HEK293 (cell line): Measurements from ENCODE around the gene NUP153.

ENCODE experiments used
- CTCF ChIA-PET: fragments of 350-600 bp; formaldehyde crosslinking; extraction: SDS; loops from one replicate; lab custom pipeline; 2021; ENCODE audit warnings: antibody characterized with exemption; lab: Yijun Ruan, JAX
- POLR2A ChIA-PET: fragments of 300-600 bp; formaldehyde crosslinking; extraction: SDS; loops from one replicate; lab custom pipeline; 2020; ENCODE audit warnings: antibody characterized with exemption, inconsistent platforms; lab: Yijun Ruan, JAX
- H3K27ac ChIP-seq: fragments of 200-500 bp; sonication (Bioruptor generic); 2 replicates; pipeline ENCODE4 v1.5.1; 2014; ENCODE audit warnings: low read depth, low read length, control low read depth, inconsistent platforms; ENCODE audit errors: extremely low read depth
- H3K36me3 ChIP-seq, 2 experiments: fragments of 200-500 bp in 1 of 2; sonication (Bioruptor generic) in 1 of 2; 1 replicate in 1 of 2; 2 replicates in 1 of 2; pipeline ENCODE4 v1.5.1; 2014 to 2017; ENCODE audit warnings: inconsistent platforms in 2 of 2, low read length in 2 of 2; ENCODE audit not compliant: control insufficient read depth in 2 of 2, insufficient read depth in 1 of 2
- H3K4me1 ChIP-seq: fragments of 200-500 bp; sonication (Bioruptor generic); 2 replicates; pipeline ENCODE4 v1.5.1; 2014; ENCODE audit warnings: mild to moderate bottlenecking, low read length, inconsistent platforms; ENCODE audit not compliant: control insufficient read depth, insufficient read depth
- H3K4me3 ChIP-seq: 2 replicates; pipeline ENCODE4 v1.5.1; 2011; ENCODE audit warnings: low read depth, mild to moderate bottlenecking, control low read depth, low read length, moderate library complexity
- H3K9me3 ChIP-seq: fragments of 200-500 bp; sonication (Bioruptor generic); 2 replicates; pipeline ENCODE4 v1.5.1; 2014; ENCODE audit warnings: low read depth, low read length, inconsistent platforms; ENCODE audit not compliant: control insufficient read depth, insufficient read depth
- BCL6B ChIP-seq: fragments of 450-650 bp; formaldehyde crosslinking; IDR thresholded peaks from 2 replicates; pipeline ENCODE4 v1.5.1; 2017; ENCODE audit warnings: missing biosample characterization, missing genetic modification characterization
- EGR2 ChIP-seq: fragments of 450-650 bp; formaldehyde crosslinking; IDR thresholded peaks from 2 replicates; pipeline ENCODE4 v1.5.1; 2016; ENCODE audit warnings: low read depth, missing biosample characterization, missing genetic modification characterization
- HOXA7 ChIP-seq: sonication (generic); formaldehyde crosslinking; IDR thresholded peaks from 2 replicates; pipeline ENCODE4 v1.8.1; 2022; ENCODE audit warnings: missing genetic modification reagents, borderline replicate concordance
- KLF17 ChIP-seq: fragments of 450-650 bp; formaldehyde crosslinking; IDR thresholded peaks from 2 replicates; pipeline ENCODE4 v1.5.1; 2016; ENCODE audit warnings: missing biosample characterization, missing genetic modification characterization
- PBX3 ChIP-seq: sonication (generic); formaldehyde crosslinking; IDR thresholded peaks from 2 replicates; pipeline ENCODE4 v1.8.1; 2022; ENCODE audit warnings: mild to moderate bottlenecking, moderate library complexity, missing genetic modification reagents
- SCRT2 ChIP-seq: fragments of 450-650 bp; formaldehyde crosslinking; IDR thresholded peaks from 2 replicates; pipeline ENCODE4 v1.5.1; 2016; ENCODE audit warnings: missing biosample characterization, missing genetic modification characterization
- YY2 ChIP-seq: fragments of 450-650 bp; formaldehyde crosslinking; IDR thresholded peaks from 2 replicates; pipeline ENCODE4 v1.5.1; 2016; ENCODE audit warnings: missing biosample characterization, missing genetic modification characterization
- ZBTB44 ChIP-seq: fragments of 450-650 bp; IDR thresholded peaks from 2 replicates; pipeline ENCODE4 v1.5.1; 2018; ENCODE audit warnings: missing biosample characterization, mild to moderate bottlenecking, missing genetic modification characterization
- ZBTB7A ChIP-seq: fragments of 450-650 bp; formaldehyde crosslinking; IDR thresholded peaks from 2 replicates; pipeline ENCODE4 v1.5.1; 2016; ENCODE audit warnings: low read depth, missing biosample characterization, missing genetic modification characterization
- ZFP41 ChIP-seq: fragments of 450-650 bp; formaldehyde crosslinking; IDR thresholded peaks from 2 replicates; pipeline ENCODE4 v1.5.1; 2016; ENCODE audit warnings: missing biosample characterization, missing genetic modification characterization, borderline replicate concordance
- ZNF223 ChIP-seq: fragments of 450-650 bp; formaldehyde crosslinking; IDR thresholded peaks from 2 replicates; pipeline ENCODE4 v1.5.1; 2016; ENCODE audit warnings: missing biosample characterization, missing genetic modification characterization
- ZNF248 ChIP-seq: fragments of 450-650 bp; formaldehyde crosslinking; IDR thresholded peaks from 2 replicates; pipeline ENCODE4 v1.5.1; 2017; ENCODE audit warnings: missing biosample characterization, missing genetic modification characterization
- ZNF354C ChIP-seq: fragments of 450-650 bp; formaldehyde crosslinking; IDR thresholded peaks from 2 replicates; pipeline ENCODE4 v1.5.1; 2016; ENCODE audit warnings: missing biosample characterization, missing genetic modification characterization, low read depth, borderline replicate concordance
- ZNF416 ChIP-seq: fragments of 450-650 bp; formaldehyde crosslinking; IDR thresholded peaks from 2 replicates; pipeline ENCODE4 v1.5.1; 2016; ENCODE audit warnings: missing biosample characterization, missing genetic modification characterization
- ZNF423 ChIP-seq: fragments of 450-650 bp; formaldehyde crosslinking; IDR thresholded peaks from 2 replicates; pipeline ENCODE4 v1.5.1; 2016; ENCODE audit warnings: missing biosample characterization, missing genetic modification characterization
- ZNF518A ChIP-seq: fragments of 450-650 bp; formaldehyde crosslinking; conservative IDR thresholded peaks from 2 replicates; pipeline ENCODE4 v1.5.1; 2016; ENCODE audit warnings: low read depth, missing biosample characterization, missing genetic modification characterization
- ZNF548 ChIP-seq: fragments of 450-650 bp; formaldehyde crosslinking; IDR thresholded peaks from 2 replicates; pipeline ENCODE4 v1.5.1; 2016; ENCODE audit warnings: missing biosample characterization, missing genetic modification characterization
- ZNF560 ChIP-seq: fragments of 450-650 bp; formaldehyde crosslinking; IDR thresholded peaks from 2 replicates; pipeline ENCODE4 v1.5.1; 2017; ENCODE audit warnings: missing biosample characterization, missing genetic modification characterization, borderline replicate concordance
- ZNF670 ChIP-seq: fragments of 450-650 bp; formaldehyde crosslinking; IDR thresholded peaks from 2 replicates; pipeline ENCODE4 v1.5.1; 2016; ENCODE audit warnings: missing biosample characterization, missing genetic modification characterization, low read depth
- ZNF692 ChIP-seq: fragments of 450-650 bp; formaldehyde crosslinking; IDR thresholded peaks from 2 replicates; pipeline ENCODE4 v1.5.1; 2016; ENCODE audit warnings: missing biosample characterization, missing genetic modification characterization
- ZNF701 ChIP-seq: fragments of 450-650 bp; formaldehyde crosslinking; IDR thresholded peaks from 2 replicates; pipeline ENCODE4 v1.5.1; 2016; ENCODE audit warnings: missing biosample characterization, missing genetic modification characterization
- ZNF747 ChIP-seq: fragments of 450-650 bp; formaldehyde crosslinking; IDR thresholded peaks from 2 replicates; pipeline ENCODE4 v1.5.1; 2016; ENCODE audit warnings: missing biosample characterization, missing genetic modification characterization
- ZNF791 ChIP-seq: fragments of 450-650 bp; formaldehyde crosslinking; IDR thresholded peaks from 2 replicates; pipeline ENCODE4 v1.5.1; 2016; ENCODE audit warnings: missing biosample characterization, missing genetic modification characterization
- ZSCAN30 ChIP-seq: fragments of 450-650 bp; IDR thresholded peaks from 2 replicates; pipeline ENCODE4 v1.5.1; 2018; ENCODE audit warnings: missing biosample characterization, mild to moderate bottlenecking, missing genetic modification characterization, moderate library complexity
- ZXDB ChIP-seq: fragments of 450-650 bp; formaldehyde crosslinking; IDR thresholded peaks from 2 replicates; pipeline ENCODE4 v1.5.1; 2016; ENCODE audit warnings: missing biosample characterization, missing genetic modification characterization

Gene NUP153

GRCh38 chr6:17705778-17706579 lies 746 bp downstream of the NUP153 start (continued):
- 0 out of 2 replicates have a peak, but pooled peaks have one; percentile 18 for TF ChIP-seq ZNF518A (tag by site-specific recombination)
- TF ChIP-seq ZNF223 (tag by site-specific recombination), result no peak
- TF ChIP-seq ZNF354C, result no peak
- TF ChIP-seq ZNF670, result no peak
- no peak for TF ChIP-seq ZNF560 (tag by site-specific recombination)
- TF ChIP-seq ZNF701 (tag by site-specific recombination), result no peak
- no peak for TF ChIP-seq ZNF747 (tag by site-specific recombination)
- no peak for TF ChIP-seq ZNF248 (tag by site-specific recombination)

GRCh38 chr6:17705428-17705777 lies 1.3 kb downstream of the NUP153 start:
- H3K27ac ChIP-seq, result peak overlapping the region; percentile 95
- POLR2A ChIA-PET, result interaction anchor here (0.6 to 3.2 kb wide), 6 partner anchors 10 to 105 kb away, joined by 3 to 22 read pairs (median 4); partner anchors contain the start of gene FAM8A1
- no peak for TF ChIP-seq ZBTB44 (tag by site-specific recombination)
- TF ChIP-seq EGR2 (tag by site-specific recombination), result no peak
- no peak for TF ChIP-seq BCL6B
- no peak for TF ChIP-seq ZNF416 (tag by site-specific recombination)
- no peak for TF ChIP-seq ZNF548 (tag by site-specific recombination)
- TF ChIP-seq ZNF423 (tag by site-specific recombination), result no peak
- TF ChIP-seq ZFP41 (tag by site-specific recombination), result no peak
- no peak for TF ChIP-seq ZXDB (tag by site-specific recombination)
- no peak for TF ChIP-seq ZNF791 (tag by site-specific recombination)
- TF ChIP-seq ZBTB7A, result no peak
- TF ChIP-seq HOXA7 (CRISPR knock-in tag), result no peak
- TF ChIP-seq PBX3 (CRISPR knock-in tag), result no peak
- TF ChIP-seq ZNF692 (tag by site-specific recombination), result no peak
- no peak for TF ChIP-seq YY2 (tag by site-specific recombination)
- no peak for TF ChIP-seq KLF17 (tag by site-specific recombination)
- no peak for TF ChIP-seq ZSCAN30
- no peak for TF ChIP-seq SCRT2 (tag by site-specific recombination)
- TF ChIP-seq, all 188 proteins: peak for 0

More at GRCh38 chr6:17705428-17705777, 1.3 kb downstream of the NUP153 start:
- no peaks in the 10 kb centered on the region for H3K36me3 ChIP-seq
- no peaks in the 10 kb centered on the region for H3K9me3 ChIP-seq
- peaks cover 8% of the 10 kb centered on the region for H3K4me1 ChIP-seq
- H3K4me3 ChIP-seq, result peak overlapping the region; percentile 96
- CTCF ChIA-PET, result no interaction called here
